ENCODE results near the gene PTPRD.

PTPRD gene

DNA sequence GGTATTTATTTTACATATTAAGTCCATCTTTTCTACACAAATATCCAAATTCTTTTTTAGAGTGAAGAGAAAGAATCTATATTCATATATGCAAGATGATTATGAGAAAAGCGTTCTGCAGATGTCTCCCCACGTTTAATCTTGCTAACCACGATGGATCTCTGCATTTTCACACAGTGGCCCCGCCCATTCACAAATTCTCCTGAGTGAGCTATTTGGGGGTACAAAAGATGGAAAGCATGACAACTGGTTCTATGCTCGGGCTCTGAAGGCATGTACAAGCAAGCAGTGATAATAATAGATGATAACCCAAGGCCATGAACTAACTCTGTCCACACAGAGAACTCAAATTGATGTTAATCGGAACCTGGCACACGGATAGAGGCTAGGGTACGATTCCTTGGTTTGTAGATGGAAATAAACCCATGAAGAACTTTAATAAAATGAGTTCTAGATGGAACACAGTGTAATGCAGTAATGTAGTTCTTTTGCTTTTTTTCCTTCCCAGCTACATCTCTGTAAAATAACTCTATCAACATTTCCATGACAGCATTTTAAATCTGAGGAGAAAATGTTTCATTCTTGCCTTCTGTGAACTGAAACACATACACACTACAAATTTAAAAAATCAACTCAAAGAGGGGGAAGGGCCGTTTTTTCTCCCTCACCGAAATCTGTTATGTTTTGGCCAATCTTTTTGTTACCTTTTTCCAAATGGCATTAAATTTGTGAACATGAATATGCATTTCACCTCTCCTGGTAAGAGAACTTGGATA, 1961.5 kb downstream of the PTPRD start:
- DNase-seq: no peak

- no peak for DNase-seq
Measured at GRCh38 chr9:8649807-8650206, 1963.0 kb downstream of the PTPRD start.

DNA sequence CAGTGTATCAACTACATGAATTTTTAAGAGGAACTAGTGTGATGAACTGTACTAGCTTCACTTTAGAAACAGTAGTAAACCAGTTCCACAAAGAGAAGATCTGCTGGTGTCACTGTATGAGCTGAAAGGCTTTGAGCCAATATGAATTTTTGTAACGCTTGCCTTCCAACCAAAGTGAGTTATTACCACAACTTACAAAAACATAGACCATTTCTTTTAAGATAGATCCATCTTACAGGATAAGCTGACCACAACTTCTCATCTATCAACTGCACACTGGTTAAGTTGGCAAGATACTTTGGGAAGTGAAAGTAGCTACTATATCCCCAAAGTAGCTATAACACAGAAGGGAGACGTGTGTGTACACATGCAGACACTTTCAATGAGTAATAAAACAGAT, 1963.6 kb downstream of the PTPRD start:
- DNase-seq: no peak

DNA sequence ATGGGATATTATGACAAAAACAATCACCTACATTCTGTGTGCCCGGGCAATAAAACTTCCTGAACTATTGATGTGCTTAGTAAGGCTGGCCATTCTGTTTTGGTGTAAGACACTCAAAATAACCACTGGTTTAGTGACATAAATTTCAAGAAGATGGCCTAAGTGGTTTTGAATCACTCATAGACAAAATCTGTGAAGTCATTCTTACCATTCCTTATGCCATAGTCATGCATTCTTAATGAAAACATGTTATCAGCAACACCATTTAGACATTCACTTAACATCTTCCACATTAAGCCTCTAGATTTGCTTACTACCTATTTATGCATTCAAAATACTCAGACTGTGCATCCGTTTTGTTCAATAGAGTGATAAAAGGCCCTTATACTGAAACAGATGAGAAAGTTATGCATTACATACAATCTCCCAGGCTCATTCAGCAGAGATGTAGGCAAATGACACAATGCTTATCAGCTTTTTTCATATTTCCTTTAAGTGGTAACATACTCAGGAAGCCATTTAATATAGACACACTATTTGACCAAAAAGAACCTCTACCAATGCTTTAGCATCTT, 1964.4 kb downstream of the PTPRD start:
- DNase-seq: no peak

DNA sequence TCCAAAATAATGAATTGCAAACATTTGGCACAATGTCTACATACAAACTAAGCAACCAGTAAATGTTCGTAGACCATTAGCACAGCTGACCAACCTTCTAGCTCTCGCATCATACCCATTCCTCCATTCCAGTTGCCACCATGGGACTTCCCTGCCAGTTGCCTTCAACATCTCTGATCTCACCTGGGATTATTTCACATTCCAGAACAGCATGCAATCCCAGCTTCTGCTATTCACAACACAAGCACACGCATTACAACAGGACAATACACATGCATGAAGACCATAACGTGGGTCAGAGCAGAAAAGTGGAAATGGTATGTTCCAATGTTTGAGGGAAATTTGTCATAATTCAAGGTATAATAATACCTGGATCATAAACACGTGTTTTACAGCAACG, 1965.0 kb downstream of the PTPRD start:
- DNase-seq: no peak

- no peak for DNase-seq
Measured at GRCh38 chr9:8644571-8644970, 1968.2 kb downstream of the PTPRD start.

- DNase-seq: no peak
Measured at GRCh38 chr9:8643896-8644295, 1968.9 kb downstream of the PTPRD start.

DNA sequence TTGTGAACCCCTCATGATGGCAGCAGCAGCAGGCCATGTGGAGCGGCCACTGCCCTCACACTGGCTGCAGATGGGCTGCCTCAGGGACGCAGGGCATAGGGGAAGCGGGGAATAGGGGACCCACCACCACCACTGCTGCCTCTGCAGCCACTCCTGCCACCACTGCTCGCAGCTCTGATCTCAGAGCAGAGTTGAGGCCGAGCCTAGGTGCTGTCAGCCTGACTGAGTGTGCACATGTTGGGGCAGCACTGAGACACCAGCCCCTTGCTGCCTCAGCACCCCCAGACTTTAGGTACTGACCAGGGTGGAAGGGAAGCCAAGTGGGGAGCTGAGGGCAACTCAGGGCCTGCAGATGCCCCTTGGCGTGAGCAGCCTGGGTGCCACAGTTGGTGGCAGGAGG, 1969.3 kb downstream of the PTPRD start:
- DNase-seq: no peak

GRCh38 chr9:8640761-8641160, 1972.0 kb downstream of the PTPRD start:
- DNase-seq: no peak

GRCh38 chr9:8637626-8638025, 1975.2 kb downstream of the PTPRD start:
- no peak for DNase-seq

- no peak for DNase-seq
Measured at GRCh38 chr9:8633784-8634183, 1979.0 kb downstream of the PTPRD start.

DNA sequence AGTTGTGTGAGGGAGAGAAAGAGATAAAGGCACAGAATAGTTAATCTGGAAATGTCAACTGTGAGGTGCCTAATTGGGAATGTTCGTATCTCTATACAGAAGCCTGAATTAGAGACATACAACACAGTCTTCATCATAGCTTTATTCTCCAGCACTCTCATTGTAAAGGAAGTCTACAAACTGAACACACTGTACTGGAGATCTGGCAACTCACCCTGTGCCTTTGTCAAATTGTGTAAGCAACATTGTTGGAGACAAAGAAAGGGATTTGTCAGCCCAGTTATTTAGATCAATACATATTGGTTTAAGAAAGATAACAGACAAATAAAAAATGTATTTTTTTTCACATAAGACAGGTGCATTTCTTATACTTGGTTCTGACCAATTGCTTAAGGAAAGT, 1980.3 kb downstream of the PTPRD start:
- DNase-seq: no peak

DNA sequence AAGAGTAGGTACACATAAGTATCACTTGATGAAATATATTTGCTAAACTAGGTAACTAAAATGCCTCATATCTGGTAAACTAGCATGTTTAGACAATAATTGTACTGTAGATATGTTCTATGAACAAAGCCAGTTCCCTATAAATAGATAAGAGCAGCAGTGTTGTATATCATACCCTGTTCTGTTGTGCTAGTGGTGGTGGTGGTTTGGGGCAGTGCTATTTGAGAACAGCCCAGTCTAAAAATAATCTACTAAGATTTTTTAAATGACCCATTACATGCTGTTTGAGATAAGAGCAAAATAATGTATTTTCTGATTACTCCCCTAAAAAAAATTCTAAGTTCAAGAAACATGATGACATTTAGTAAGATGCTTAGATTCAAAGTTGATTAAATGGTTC, 1984.0 kb downstream of the PTPRD start:
- DNase-seq: no peak

- peak; percentile 86 for DNase-seq
Measured at GRCh38 chr9:8627976-8628679, 1984.7 kb downstream of the PTPRD start.

- no peak for DNase-seq
Measured at GRCh38 chr9:8622871-8623270, 1989.9 kb downstream of the PTPRD start.

DNA sequence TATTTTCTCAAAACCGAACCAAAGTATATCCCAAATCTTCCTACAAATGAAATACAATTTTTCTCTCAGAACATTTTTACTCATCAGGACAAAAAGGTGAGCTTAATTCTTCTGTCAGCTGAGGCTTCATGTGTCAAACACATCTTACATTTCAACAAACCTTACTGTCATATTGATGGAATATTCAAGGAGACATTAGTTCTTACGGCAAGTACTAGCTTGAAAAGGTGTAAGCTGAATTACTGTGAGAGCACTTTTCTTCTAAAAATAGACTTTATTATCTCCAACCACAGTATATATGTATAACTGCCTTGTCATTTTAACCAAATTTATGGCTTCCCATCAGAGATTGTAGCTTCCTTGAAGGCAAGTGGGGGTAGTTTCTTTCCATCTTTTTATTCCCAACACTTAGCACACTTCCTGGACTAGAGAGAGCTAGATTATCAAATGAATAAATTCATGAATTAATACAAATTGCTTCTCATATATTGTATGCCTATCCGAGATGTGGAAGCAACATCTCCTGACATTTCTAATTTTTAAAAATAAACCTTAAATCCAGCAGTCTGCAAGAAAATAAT, 1990.5 kb downstream of the PTPRD start:
- DNase-seq: no peak

GRCh38 chr9:8621416-8621815, 1991.4 kb downstream of the PTPRD start:
- no peak for DNase-seq

DNA sequence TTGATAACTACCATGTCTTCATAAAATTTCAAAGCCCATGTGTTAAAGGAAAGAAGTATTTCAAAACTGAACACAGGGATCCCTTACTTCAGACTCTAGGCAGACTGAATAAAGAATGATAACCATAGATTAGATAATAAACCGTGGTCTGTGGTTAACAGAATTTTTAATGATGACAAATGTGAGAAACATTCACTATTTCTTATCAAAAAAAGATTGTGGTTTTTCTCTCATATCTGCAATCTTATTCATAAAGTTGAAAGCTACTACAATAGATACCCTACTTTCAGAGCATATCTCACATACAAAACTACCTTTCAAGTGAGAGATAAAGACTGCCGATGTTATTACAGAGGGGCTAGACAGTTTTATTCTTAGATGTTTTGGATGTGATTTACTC, 1996.4 kb downstream of the PTPRD start:
- no peak for DNase-seq

DNA sequence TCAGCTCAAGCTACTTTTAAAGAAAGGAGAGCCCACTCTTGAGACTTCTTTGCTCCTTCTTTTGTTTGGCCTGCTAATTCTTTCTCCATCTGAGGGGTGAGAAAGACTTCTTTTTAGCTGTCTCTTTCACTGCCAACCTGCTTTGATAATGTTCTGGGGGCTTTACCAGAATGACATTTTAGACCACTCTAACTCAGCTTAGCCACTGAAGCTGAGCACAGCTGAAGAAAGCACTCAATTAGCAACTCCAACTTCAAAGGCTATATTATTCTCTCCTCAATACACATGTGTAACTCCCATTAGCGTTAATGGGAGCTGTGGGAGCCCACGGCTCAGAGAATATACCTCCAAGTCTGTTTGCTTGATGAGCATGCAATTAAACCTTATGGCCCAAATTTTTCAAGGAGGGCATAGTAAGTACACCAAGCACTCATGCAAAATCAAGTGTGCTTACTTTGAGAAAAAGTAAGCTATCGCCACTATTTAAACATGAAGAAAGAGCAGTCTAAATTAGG, 1997.8 kb downstream of the PTPRD start:
- DNase-seq: no peak

DNA sequence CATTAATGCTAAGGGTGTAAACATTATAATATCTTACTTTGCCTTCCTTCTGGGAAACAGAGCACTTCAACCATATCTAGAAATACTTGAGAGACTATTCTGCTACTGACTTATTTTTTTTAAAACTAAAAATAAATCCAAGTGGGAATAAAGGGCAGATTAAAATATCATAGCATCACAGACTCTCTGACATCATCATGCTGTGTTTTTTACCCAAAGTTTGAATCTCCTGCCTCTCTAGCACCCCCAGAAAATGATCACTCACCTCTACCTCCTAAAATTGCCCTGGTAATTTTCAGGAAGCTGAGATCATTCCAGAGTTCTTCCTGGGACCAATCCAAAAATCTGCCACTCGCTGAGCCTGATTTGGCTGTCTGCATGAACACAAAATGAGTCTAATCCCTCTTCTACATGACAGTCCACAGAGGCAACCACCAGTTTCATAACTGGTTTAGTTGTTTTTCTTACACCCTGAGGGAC, 1999.4 kb downstream of the PTPRD start:
- no peak for DNase-seq

GRCh38 chr9:8611153-8611552, 2001.6 kb downstream of the PTPRD start:
- DNase-seq: no peak

DNA sequence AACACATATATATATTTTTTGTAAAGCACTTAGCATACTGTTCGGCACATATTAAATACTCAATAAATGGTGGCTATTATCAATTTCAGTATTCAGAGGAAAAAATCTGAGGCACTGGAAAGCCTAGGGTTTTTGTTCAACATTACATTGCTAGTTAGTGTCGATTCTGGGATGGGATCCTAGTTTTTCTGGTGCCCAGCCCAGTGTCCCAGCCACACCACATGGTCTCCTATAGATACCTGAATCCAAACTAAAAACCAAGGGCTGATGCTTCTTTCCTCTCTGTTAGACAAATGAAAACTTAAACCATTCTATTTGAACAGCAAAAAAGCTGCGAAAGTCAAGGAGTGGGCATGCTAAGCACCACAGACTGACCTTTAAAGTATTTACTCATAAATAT, 2002.5 kb downstream of the PTPRD start:
- no peak for DNase-seq

DNA sequence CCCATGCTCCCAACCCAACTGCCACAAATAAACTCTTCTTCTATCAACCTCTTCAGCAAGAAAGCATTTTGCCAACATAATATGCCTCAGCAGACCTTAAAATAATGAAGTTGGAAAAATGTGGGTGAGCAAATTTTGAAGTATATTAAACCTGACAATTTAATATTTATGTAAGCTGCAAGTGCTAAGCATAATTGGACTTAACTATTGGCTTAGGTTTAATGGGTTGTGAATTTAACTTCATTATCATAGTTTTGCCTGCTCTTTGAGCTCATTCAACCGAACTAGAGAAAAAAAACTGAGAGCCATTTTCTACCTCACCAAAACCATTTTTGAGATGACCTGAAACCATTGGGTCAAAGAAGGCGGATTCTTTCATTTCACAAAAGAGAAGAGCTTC, 2007.7 kb downstream of the PTPRD start:
- no peak for DNase-seq

DNA sequence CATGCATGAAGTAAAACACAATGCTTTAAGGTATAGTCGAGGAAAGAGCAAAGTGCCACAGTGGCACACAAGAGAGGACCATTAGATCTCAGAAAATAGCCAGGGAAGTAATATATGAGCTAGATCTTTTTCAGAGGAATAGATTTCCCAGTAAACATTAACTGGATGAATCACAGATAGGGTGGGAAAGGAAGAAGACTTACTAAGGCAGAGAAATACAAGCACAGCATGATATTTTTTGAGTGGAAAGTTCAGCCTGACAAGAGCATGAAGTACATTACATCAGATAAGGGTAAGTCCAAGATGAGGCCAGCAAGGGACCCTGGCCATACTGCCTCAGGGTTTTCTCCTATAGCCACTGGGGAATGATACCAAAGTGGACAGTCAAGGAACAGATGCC, 2008.6 kb downstream of the PTPRD start:
- no peak for DNase-seq
